HL-60 (cell line): ENCODE measurements around the gene NFATC2IP.

ENCODE experiments used
- DNase-seq, 2 experiments: peaks; one replicate each; pipeline ENCODE4 v3.0.0-alpha.2; 2010 to 2020; ENCODE audit warnings: low read depth in 1 of 2, low spot score in 1 of 2
- H3K27ac ChIP-seq: fragments of 250-450 bp; sonication (Bioruptor Pico); replicated peaks from 2 replicates; pipeline ENCODE4 v1.5.1; 2020; ENCODE audit warnings: mild to moderate bottlenecking, moderate library complexity
- H3K27me3 ChIP-seq: fragments of 250-450 bp; sonication (Bioruptor Pico); 2 replicates; pipeline ENCODE4 v1.5.1; 2021; ENCODE audit warnings: mild to moderate bottlenecking, moderate library complexity; ENCODE audit not compliant: insufficient read depth, poor library complexity, severe bottlenecking
- H3K4me3 ChIP-seq: replicated peaks from 2 replicates; pipeline ENCODE4 v1.5.1; 2011; ENCODE audit warnings: mild to moderate bottlenecking, control low read depth, low read length; ENCODE audit not compliant: insufficient read depth
- CTCF ChIP-seq: IDR thresholded peaks from one replicate; pipeline ENCODE4 v1.5.1; 2011; ENCODE audit warnings: low read length, control low read depth, inconsistent platforms; ENCODE audit not compliant: insufficient read depth
- GABPA ChIP-seq: IDR thresholded peaks from 2 replicates; pipeline ENCODE4 v1.6.1; 2012; ENCODE audit warnings: low read depth
- POLR2AphosphoS5 ChIP-seq: IDR thresholded peaks from 2 replicates; pipeline ENCODE4 v1.6.1; 2012; ENCODE audit warnings: low read depth
- REST ChIP-seq: IDR thresholded peaks from 2 replicates; pipeline ENCODE4 v1.6.1; 2012; ENCODE audit warnings: low read depth; ENCODE audit not compliant: insufficient replicate concordance
- SPI1 ChIP-seq: IDR thresholded peaks from 2 replicates; pipeline ENCODE4 v1.6.1; 2012; ENCODE audit warnings: low read depth, mild to moderate bottlenecking, borderline replicate concordance

NFATC2IP gene

GRCh38 chr16:28903344-28904042 lies 47.2 kb upstream of the NFATC2IP start:
- TF ChIP-seq REST (no peak), CTCF (no peak), SPI1 (no peak)
- DNase-seq, result no peak
- Histone ChIP-seq H3K27ac (no peak overlapping the region), H3K4me3 (no peak overlapping the region), H3K27me3 (no peaks in the 10 kb centered on the region)

GRCh38 chr16:28904363-28904762 lies 46.4 kb upstream of the NFATC2IP start:
- Histone ChIP-seq H3K27me3 (no peaks in the 10 kb centered on the region), H3K4me3 (no peak overlapping the region), H3K27ac (no peak overlapping the region)
- DNase-seq, result no peak
- TF ChIP-seq SPI1 (no peak), GABPA (no peak), REST (no peak)

DNA sequence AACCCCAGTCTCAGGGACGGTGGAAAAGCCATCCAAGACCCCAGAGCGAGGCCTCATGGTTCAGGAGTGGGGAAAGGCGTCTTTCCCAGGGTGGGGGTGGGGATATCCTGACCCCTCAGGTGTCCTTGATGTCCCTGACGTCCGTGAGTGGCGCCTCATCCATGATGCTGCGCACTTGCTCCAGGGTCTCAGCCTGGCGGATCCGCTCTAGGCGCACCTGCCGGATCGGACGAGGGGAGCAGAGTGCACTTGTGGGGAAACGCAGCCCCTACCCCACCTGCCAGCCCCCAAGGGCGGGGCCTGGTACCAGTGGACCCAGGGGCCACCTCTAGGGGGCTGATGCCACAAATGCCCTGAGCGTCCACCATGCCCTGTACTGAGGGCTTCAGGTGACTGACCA lies 45.9 kb upstream of the NFATC2IP start:
- H3K27ac ChIP-seq, result no peak overlapping the region
- TF ChIP-seq SPI1 (no peak), REST (no peak), GABPA (no peak), POLR2AphosphoS5 (no peak), CTCF (no peak)
- no peak for DNase-seq
- no peaks in the 10 kb centered on the region for H3K27me3 ChIP-seq
- H3K4me3 ChIP-seq, result no peak overlapping the region
